Measurements from ENCODE around the gene SLC9A5.

- no peak for TF ChIP-seq TARDBP (IDR thresholded peaks at IDR 0.05)
- no peak for TF ChIP-seq SP1 (IDR thresholded peaks at IDR 0.05)
- TF ChIP-seq ZNF384 (IDR thresholded peaks at IDR 0.05): no peak
- TF ChIP-seq NFRKB (IDR thresholded peaks at IDR 0.05): no peak
- TF ChIP-seq SUZ12 (IDR thresholded peaks at IDR 0.05): no peak
- TF ChIP-seq L3MBTL2 (conservative IDR thresholded peaks at IDR 0.05): no peak
- no peak for TF ChIP-seq ELF4 (IDR thresholded peaks at IDR 0.05)
- TF ChIP-seq FOXM1 (IDR thresholded peaks at IDR 0.05; ENCODE audit: borderline replicate concordance): no peak
- no peak for TF ChIP-seq CTBP1 (IDR thresholded peaks at IDR 0.05; ENCODE audit: borderline replicate concordance)
- no peak for TF ChIP-seq ARNT (IDR thresholded peaks at IDR 0.05)
These were observed 22.2 kb downstream of the SLC9A5 start for GRCh38 chr16:67270931-67271338.

Measured in HEK293T (cell line).